Measurements from ENCODE around the gene RAB3GAP1. TPM values are rescaled to one million over a fixed set of nuclear protein-coding genes. Genes with fewer than 3 reads are reported as not detected.

Gene RAB3GAP1
- 85.2 and 86.5 TPM in 2 replicates for total RNA-seq

DNA sequence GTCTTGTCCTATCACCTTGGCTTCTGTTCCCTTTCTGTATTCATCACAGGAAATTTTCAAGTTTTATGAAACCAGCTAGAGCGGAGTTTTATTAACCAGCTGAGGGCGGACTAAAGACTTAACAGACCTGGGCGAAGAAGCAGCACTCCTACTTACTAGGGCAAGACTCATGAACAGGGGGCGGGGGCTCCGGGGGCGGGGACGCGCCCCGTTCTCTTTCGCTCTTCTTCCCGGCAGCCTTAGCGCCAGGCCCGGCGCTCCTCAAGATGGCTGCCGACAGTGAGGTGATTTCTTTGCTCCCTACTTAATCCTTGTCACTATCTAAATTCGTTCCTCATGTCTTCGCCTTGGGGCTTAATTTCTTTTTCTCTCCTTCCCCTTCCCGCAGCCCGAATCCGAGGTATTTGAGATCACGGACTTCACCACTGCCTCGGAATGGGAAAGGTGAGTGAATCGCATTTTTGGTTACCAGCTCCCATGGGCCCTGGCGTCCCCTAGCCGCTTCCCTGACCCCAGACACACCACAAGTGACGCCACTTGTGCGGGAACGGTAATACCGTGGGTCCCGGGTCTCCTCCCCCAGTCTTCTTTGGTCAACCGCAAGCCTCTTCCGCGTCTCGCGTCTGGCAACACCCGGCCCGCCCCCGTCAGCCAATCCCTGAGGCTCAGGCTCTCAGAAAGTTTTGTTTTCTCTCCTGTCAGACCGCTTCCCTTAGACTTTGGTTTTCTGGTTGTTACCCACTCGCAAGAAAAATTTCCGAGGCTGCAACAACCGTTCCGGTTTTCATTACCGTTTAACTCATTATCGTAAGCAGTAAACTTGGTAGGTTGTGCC, at the start of gene RAB3GAP1:
RAB3GAP1 (plus strand) TSS at position 251 of the 835 bp plus-strand sequence; CDS start at position 267, 16 bp downstream.

DNA sequence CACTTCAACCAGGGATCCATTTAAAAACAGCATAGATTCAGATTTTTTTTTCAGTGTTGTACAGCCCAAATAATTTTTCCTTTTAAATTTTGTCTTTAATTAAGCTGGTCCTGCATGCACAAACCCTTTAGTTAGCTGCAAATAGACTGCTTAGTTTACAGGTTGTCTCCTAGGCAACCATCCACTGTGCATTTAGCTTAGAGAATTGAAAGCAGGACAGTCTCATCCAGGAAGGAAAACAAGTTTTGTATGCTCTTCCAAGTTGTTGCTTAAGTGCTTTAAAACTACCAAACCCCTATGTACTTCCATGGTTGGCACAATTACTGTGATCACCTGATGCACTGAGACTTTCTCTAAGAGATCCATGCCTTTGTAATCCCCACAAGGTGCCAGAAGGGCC, 4.8 kb upstream of the RAB3GAP1 start, which contains the start of gene MAP3K19:
MAP3K19 (minus strand) TSS at position 148 of the 400 bp plus-strand sequence. CDS start 22,800 bp downstream, outside the sequence.

Small RNAs within 50 kb of the gene (small RNA-seq; reads per million reads assigned to genes)
- 0.60 reads per million, percentile 4 among the genes with 10 or more reads in this experiment for gene SNORA40B

Other genes with a start within 250 kb of the RAB3GAP1 start
- gene ACMSD, start 213.7 kb upstream of the RAB3GAP1 start, total RNA-seq: not detected in 2 replicates
- gene CCNT2, start 133.5 kb upstream of the RAB3GAP1 start, total RNA-seq: 26.5 and 35.7 TPM in 2 replicates
- gene MAP3K19, start 4.8 kb upstream of the RAB3GAP1 start, total RNA-seq: not detected in 2 replicates

Data from hair follicle dermal papilla cell (primary cell).